Measurements from ENCODE around the gene IGSF21.
"Not testable (repeated sequence)": the region's sequence is repeated elsewhere in the genome, so short reads cannot be mapped to it uniquely, and the experiment has no call there.

The IGSF21 gene

DNA sequence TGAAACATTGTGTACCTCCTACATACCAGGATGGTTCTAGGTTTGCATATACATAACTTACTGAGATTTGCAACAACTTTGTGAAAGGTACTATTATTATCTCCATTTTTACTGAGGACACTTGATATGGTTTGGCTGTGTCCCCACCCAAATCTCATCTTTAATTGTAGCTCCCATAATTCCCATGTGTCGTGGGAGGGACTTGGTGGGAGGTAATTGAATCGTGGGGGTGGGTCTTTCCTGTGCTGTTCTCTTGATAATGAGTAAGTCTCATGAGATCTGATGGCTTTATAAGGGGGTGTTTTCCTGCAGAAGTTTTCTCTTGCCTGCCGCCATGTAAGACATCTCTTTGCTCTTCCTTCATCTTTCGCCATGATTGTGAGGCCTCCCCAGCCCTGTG, 40.1 kb downstream of the IGSF21 start:
- no peak for DNase-seq

DNA sequence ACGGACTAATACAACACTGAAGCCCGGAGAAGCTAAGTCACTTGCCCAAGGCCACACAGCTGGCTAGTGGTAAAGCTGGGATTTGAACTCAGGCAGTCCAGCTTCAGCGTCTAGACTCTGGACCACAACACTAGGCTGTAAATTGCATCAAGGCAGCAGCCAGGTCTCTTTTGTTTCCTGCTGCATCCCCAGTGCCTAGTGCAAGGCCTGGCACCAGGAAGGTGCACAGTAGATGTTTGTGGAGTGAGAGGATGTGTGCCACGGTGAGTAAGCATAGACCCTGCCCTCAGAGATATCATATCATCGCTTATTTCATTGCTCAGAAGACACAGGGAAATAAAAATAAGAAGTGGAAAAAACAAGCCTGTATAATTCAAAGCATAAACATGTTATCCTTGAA, 40.9 kb downstream of the IGSF21 start:
- no peak for DNase-seq

DNA sequence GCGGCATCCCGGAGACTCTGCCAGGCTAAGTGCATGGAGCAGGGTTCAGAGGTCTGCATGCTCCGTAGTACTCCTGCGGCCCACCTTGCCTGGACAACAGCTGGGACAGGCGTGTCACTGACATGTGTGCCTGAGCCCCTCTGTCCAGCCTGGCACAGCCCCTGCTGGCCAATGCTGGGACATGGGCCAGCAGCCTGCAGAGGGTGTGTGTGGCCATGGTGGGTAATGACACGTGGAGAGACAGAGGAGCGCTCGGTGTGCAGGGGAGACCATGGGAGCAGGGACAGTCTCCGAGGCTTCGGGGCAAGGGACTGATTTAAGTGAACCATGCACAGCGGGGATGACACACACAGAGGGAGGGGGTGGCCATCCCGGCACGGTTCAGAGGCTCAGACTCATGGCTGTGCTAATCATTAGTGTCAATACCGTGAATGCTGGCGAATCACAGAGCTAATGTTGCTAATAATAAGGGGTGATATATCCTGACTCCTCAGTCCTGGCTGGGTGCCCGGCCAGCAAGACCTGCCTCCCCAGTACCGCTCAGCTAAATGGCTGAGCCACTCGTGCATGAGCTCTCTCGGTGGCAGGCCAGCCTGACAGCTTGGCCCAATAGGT, 41.5 kb downstream of the IGSF21 start:
- no peak for DNase-seq

DNA sequence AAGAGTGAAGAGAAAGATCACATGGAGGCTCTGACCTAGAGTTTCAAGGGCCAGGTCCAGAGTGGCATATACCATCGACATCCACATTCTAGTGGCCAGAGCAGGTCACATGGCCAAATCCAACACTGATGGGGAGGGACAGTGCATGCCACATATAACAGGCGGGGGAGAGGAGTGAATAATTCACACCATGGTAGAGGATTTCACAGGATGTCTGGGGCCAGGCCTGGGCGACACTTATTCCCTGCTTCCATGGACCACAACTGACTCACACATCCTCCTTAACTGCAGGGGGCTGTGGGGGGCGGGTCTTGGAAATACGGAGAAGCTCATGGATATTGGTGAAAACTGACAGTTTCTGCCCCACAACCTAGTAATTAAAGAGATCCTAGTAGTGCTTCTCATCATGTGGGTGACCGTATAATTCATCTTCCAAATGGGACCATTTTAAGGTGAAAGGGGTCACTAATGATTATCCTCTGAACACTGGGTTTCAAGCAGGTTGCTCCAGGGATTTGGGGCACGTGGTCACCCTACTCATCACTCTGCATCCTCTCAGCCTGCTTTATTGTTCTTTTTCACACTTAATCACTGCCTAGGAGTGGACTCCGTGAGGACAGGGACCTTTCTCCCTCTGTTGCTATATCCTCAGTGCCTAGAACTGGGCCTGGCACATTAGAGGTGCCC, 44.0 kb downstream of the IGSF21 start:
- DNase-seq, result no peak

DNA sequence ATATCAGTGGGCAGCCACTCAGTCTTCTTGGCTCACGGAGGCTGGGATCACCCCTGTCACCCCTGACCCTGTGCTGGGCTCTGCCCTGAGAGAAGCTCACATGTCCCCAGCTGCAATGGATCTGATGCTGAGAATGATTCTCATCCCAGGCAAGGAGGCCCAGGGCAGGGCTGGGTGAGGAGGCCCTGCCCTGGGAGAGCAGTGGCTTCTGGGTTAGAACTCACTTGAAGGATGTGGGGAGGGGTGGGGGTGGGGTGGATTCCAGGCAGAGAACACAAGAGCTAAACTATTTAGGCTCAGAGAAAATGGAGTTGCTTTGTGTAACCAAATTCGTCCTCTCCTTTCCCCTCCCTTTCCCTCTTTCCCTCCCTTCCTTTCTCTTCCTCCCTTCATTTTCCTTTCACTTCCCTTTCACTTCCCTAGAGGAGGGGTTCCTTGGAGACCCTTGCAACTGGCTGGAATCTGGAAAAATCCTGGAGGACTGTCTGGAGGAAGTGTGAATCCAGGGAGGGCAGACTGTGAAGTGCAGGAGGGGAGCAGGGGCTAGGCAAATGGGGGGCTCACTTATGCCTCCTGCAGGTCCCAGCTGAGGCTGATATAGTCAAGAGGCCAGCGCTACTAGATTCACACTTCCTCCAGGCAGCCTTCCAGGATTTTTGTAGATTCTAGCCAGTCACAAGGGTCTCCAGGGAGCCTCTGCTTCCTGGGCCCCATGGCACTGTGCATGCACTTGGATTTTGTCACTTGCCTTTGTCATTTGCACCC, 47.0 kb downstream of the IGSF21 start:
- DNase-seq, result no peak

DNA sequence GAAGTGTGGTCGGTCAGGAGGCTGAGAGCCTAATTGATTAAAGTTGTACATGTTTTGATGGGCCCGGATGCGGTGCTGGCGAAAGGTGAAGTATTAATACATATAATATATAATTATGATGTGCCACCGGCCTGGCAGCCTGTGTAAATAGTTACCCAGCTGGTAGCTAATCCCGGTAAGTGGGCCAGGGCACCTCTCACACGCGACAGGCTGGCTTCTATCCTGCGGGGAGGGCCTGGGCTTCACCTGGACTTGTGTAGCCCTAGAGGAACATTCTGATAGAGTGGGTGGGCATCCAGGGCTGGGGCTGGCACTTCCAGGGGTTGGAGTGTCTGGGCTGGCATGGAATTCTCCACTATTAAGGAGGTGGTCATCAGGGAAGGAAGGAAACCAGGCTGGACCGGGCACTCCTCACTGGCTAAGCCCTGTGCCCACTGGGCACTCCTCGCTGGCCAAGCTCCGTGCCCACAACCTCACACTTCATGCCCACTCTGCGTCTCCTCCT, 48.3 kb downstream of the IGSF21 start:
- no peak for DNase-seq

DNA sequence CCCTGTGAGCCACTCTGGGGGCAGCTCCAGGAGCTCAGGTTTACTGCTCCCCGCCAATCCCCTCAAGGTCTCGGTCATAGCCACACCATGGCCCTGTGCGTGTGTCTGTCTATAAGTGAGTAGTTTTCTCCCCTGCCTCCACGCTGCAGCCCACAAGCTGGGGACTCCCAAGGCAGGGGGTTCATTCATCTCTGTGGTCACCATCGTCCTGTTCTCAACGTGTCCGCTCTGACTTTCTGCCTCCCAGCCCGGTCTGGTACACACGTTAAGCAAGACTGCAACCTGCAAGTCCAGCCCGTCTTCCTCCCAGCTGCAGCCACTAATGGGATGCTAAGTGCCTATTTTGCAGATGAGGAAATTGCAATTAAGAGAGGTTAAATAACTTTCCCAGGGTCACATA, 49.8 kb downstream of the IGSF21 start:
- DNase-seq, result no peak

DNA sequence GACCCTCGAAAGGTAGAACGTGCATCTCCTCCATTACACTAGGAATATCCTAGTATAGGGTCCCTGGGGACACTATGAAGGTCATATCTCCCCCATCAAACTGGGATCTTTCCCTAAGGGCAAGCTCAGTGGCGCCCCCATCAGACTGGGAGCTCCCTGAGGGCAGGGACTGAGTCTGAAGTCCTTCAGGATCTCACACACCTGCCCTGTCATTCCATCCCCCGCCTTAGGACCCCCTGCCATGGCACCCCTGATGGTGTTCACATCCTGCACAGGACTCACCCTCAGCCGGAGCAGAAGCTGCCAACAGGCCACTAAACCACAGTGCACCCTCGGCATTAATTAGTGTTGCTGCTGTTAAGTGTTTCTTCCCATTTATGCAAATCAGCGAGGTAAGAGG, 50.4 kb downstream of the IGSF21 start:
- DNase-seq, result no peak

DNA sequence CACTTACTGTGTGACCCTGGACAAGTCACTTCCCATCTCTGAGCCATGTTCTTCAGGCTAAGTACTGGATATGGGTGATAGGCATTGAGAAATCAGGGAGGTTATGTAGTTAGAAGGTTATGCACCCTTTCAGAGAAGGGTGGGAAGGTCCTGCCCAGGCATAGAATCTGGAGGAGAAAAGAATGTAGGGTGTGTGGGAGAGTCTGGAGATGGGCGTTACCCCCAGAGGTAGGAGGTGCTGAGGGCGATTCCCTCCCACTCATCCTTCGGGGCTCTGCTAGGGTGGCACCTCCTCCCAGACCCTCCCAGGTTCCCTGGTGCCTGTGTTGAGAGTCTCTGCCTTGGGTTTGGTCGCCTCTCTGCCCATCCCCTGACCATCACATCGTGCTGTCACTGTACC, 51.1 kb downstream of the IGSF21 start:
- no peak for DNase-seq

DNA sequence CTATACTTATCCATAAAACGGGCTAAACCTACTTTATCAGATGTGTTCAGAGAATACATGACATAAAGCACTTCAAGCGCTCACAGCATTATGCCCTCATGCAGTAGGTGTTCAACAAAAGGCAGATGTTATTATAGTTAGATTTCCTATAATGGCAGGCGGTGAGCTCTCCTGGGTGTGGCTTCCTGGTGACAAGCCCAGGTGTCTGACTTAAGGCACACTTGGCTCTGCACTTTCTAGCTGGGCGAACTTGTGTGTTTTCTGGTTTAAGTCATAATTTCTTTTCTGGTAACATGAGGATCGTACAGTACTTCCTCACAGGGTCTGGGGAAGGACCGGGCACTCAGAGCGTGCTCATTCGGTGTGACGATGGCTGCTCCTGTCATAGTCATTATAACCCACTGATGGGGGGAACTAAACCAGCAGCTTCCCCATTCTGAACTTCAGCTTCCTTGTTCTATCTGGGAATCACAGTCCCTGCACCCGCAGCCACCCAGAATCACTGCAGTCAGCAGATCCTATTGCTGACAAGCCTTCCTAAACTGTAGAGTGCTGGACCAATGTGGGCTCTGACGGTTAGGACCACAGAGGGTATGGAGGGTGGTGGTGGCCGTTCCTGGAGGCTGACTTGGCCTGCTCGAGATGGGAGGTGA, 52.8 kb downstream of the IGSF21 start:
- no peak for DNase-seq

DNA sequence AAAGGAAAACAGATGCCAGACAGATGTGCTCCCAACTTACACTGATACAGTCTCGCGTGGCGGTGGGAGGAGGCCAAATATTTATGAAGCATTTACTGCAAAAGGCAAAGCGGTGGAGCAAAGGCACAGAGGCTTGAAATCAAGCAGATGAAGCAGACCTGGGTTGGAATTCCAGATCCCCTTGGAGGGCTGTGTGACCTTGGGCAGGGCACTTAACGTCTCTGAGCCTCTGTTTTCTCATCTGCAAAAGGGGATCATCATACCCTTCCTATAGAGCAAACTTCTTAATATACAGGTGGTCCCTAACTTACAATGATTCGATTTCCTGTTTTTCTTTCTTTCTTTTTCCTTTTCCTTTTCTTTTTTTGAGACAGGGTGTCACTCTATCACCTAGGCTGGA, 54.1 kb downstream of the IGSF21 start:
- no peak for DNase-seq

DNA sequence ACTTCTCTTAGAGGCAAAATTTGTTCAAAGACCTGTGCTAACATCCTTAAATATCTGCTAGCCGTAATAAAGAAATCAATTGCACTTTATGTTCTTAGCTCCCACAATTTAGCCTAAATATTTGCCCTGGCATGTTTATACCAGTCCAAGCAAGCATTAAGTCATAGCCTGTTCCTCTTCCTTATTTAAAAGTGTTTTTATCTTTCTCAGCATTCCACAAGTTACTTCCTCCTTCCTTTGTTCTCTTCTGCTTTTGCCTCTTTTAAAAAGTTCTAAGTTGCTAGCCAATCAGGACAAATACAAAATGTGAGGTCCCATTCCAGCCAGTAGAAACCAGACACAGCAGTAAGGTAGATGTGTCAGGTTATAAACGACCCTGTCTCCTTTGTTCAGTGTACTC, 58.0 kb downstream of the IGSF21 start:
- DNase-seq, result not testable (repeated sequence)

DNA sequence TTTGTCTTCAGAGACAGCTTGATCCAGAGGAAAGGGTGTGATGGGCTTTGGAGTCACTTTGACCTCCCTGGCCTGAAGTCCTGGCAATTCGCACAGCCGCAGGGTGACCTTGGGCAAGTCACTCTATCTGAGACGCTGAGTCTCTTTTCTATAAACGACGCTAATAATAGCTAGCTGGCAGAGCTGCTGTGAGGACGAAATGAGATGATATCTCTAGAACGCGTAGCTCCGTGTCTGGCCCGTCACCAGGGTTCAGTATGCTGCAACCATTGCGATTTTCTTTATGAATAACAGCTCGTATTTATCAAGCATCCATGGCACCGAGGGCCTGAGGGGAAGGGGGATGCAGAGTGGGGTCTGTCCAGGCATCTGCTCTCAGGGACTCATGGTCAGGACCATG, 58.7 kb downstream of the IGSF21 start:
- no peak for DNase-seq

DNA sequence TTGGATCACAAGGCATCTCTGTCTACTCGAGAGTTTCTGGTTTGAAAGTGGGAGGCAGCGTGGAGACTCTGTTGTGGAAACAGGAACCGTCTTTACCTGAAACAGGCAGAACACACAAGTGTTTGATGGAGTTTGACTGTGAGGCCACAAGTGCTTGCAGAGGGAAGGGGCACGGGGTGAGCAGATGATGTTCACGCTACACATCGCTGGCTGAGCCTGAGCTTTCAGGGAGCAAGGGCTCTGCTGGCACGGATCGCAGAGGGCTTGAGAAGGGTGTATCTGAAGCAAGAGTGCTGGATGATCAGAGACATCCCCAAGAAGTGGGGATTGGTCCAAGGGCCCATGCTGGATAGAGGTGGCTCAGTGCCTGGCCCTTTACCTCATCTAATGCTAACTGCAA, 59.3 kb downstream of the IGSF21 start:
- DNase-seq, result no peak

DNA sequence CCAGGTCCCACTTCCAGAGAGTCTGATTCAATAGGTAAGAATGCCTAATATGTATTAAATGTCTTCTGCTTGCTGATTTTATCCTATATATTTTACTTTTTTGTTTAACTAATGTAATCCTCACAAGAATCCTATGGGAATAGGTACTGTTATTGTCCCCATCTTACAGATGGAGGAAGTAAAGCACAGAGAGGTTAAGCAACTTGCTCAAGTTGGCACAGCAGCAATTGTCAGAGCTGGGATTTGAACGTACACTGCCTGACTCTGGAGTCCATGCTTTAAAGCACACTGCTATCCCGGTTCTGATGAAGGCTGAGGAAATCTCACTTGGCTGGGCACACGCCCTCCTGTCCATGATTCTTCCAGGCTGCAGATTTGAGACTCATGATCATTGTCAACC, 62.8 kb downstream of the IGSF21 start:
- no peak for DNase-seq

DNA sequence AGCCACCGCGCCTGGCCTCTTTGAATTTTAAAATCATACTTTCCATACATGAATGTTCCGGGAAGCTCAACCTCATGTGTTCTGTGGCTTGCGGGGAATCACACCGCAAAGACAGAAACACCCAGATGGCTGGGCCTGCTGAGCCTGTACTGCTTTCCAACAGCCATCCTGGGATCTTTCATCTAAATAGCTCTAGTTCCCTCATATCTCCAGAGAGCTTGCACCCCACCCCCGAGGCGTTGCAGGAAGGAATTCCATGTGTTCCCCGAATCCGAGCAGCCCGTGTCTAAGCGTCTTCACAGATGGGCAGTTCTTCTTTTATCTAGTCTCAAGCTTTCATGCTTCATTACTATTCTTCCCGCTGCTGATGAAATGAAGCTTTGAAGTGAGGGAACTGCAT, 66.4 kb downstream of the IGSF21 start:
- DNase-seq, result no peak

DNA sequence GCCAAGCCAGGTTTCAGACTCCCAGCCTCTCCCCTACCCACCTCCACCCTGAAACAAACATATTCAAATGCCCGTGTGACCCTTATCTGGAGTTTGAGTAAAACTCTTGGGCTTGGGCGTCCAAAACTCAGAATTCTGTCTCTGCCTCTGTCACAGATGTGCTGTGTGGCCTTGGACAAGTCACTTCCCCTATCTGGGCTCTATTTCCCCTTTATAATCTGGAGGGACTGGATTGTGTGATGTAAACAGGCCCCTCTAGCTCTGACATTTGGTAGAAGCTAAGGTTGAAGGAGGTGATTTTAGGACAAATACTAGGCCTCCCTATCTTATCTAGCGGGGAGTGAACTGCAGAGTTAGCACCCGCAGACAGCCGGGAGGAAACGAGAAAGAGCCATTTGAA, 67.5 kb downstream of the IGSF21 start:
- DNase-seq, result no peak

DNA sequence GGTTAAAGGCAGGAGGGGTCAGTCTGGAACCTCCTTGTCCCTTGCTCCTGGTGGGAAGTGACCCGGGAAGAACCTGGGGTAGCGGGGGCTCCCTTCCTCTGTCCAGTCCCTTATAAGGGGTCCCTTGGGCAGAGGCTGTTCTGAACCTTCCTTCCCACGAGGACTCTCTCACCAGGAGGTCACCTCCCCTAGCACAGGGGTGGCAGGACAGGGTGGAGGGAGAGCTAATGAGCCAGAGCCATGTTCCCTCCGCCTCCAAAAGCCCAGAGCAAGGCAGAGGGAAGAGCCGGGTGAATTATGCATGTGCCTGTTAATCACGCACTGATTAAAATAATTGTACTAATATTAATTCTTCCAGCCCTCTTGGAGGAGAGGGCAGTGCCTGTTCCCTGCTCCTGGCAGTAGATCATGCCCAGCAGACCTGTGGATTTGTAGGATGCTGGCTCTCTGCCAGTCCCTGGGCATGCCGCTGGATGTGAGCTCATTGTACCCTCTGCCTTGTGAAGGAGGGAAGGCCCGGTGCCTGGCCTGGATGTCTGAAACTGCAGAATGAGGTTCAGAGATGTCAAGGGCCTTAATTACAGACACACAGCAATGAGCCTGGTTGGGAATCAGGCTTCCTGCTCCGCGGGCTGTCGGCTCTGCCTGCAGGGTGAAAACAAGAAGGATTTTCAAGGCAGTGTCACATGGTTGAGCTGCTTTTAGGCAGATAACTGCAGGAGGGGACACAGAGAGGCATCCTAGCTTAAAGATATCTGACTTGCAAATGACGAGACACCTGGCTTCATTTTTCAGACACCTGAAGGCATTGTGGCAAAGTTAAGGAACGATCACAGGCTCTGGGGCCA, 68.2 kb downstream of the IGSF21 start:
- no peak for DNase-seq

DNA sequence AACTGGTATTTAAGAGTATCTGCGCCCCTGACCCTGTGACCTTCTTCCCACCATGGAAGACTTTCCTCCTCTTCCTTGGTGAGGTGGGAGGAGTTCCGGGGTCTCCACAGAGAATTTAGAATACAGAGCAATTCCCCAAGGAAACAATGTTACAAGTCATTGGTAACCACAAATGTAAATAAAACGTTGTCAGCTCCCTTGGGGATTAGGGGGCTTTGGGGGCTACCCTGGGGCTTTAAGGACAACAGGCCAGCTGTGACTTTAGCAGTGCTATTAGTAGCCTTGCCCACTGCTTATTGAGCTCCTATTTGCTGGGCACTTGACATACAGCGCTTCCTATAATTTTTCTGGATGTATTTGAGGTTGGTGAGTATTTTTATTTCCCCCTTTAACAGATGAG, 69.0 kb downstream of the IGSF21 start:
- no peak for DNase-seq

DNA sequence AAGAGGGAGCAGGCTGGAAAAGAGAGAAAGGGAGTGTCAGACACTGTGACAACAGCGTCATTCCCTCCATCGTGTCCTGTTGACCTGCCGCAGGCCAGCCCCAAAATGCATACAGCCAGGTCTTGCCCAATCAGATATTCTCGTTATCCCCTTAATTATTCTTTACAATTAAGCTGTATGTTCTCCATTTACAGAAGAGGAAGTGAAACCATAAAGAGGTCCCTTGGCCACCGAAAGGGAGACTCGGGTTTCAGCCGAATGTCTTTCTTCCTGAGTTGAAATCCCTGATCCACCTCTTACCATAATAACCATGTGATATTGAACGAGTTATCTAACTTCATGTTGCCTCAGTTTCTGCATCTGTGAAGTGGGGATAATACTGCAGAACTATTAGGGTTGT, 70.5 kb downstream of the IGSF21 start:
- DNase-seq, result no peak

DNA sequence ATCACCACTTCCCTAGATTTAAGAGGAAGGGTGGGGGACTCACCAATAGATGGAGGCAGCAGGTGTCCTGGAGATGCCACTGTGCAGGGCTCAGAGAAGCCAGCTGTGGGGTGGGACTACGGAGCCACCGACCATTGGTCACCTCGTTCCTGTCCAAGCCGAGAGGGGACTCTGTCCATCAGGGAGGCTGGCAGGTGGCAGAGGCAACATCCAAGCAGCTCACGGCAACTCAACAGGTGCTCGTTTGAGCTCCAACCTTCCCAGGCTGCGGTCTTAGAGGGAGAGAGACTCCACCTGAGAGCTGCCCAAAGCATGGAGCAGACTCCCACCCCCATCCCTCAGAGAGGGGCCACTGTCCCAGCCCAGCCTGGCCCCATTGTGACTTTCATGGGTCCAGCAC, 71.4 kb downstream of the IGSF21 start:
- DNase-seq, result no peak

DNA sequence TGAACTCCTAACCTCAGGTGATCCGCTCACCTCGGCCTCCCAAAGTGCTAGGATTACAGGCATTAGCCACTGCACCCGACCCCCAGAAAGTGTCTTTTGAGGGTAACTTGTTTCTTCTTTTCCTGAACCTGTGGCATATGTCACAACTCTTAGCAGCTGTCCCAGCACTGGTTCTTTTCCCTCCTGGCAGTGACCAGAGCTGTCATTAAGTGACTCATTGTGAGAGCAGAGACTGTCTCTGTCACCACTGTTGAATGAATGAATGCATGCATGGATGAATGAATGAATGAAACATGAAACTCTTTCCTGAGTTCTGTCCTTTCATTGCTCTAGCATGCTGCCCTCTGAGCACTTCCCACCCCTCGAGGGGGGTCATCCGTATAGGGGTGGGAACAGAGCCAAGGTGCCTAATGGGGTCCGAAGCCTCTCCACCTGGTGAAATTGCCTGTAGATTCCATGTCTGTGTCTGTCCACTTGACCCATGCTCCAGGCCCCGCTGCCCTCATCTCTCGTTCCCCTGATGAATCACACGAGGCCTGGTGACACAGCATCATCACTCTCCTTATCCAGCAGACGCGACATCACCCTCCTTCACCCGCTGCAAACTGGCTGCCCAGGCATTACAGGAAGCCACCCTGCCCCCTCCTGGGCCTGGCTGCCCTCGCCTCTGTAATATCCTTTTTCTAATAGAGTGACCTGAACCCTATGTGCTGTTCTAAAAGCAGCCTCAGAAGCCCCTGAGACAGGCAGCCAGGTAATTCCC, 75.0 kb downstream of the IGSF21 start:
- DNase-seq, result no peak

Data from stimulated activated CD4-positive, alpha-beta T cell treated with anti-CD3 and anti-CD28 coated beads, Interleukin-1b, Interleukin-23, amount 100 ng/mL, for 48 hours (primary cell).